Fibroblast of pulmonary artery (primary cell): Measurements from ENCODE around the gene RITA1.

Source experiments
- DNase-seq: peaks from one replicate; pipeline ENCODE4 v3.0.0-alpha.2; 2010; ENCODE audit warnings: low read depth
- H3K4me3 ChIP-seq: replicated peaks from 2 replicates; pipeline ENCODE4 v1.5.1; 2011; ENCODE audit warnings: low read depth, mild to moderate bottlenecking, control low read depth, low read length, moderate library complexity
- CTCF ChIP-seq: IDR thresholded peaks from 2 replicates; pipeline ENCODE4 v1.5.1; 2011; ENCODE audit warnings: mild to moderate bottlenecking, control low read depth, low read length, inconsistent platforms; ENCODE audit errors: missing control alignments

RITA1 gene

DNA sequence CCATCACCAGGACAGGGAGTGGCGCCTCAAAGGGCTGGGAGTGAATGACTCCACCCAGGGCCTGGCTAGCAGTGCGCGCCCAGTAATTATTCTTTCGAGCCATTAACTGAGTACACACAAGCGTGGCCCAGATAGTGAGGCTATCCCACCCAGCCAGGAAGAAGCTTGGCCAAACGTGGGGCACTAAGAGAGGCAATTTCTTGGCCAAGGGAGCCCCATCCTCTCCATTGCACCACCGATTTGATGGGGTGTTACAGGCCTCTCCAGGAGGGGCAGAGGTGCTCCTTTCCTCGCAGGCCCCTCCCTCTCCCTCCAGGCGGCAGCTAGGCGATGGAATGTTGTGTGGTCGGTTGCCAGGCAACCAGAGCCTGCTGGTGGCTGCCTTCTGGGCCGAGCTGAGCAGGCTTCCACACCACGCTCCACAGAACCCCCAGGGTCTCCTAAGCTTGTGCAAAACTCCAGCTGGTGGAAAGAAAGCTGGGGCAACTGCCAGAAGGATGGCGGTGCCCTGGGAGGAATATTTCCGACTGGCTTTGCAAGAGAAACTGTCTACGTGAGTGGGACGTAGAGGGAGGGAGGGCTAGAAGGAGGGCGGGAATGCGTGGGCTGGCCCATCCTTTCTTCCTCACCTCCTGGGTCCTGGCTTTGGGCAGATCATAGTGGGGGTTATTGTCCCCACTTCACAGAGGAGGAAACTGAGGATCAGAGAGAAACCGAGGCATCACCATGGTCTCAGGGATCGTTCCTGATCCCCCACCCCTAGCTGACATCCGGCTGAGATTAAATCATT is 36.0 kb upstream of the RITA1 start, which contains the start of gene CFAP73:
TSS of gene CFAP73 (plus strand) at position 364 of the 790 bp plus-strand sequence. CDS start at position 498, 134 bp downstream.
- no peak within 1 kb of the TSS for H3K4me3 ChIP-seq
- TF ChIP-seq CTCF, result no peak
- peak; percentile 85 for DNase-seq

DNA sequence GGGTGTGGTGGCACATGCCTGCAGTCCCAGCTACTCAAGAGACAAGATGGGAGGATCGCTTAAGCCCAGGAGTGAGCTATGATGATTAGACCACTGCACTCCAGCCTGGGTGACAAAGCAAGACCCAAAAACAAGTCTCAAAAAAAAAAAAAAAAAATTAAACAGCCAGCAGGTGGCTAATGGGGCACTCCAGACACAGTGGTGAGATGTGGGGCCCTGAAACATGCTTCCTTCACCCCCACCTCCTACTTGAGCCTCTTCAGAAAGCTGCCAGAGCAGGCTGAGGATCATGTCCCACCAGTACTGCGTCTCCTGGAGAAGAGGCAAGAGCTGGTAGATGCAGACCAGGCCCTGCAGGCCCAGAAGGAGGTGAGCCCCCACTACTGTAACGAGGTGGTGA is 33.9 kb upstream of the RITA1 start:
- no peak overlapping the region for H3K4me3 ChIP-seq
- DNase-seq, result no peak
- no peak for TF ChIP-seq CTCF

GRCh38 chr12:113152196-113152834 is 33.2 kb upstream of the RITA1 start:
- H3K4me3 ChIP-seq, result peak overlapping the region; percentile 33
- no peak for DNase-seq
- no peak for TF ChIP-seq CTCF

- peak; percentile 76 for DNase-seq
- H3K4me3 ChIP-seq, result peak overlapping the region; percentile 33
- TF ChIP-seq CTCF, result peak; percentile 42
Measured at GRCh38 chr12:113152835-113153814, 32.4 kb upstream of the RITA1 start.

DNA sequence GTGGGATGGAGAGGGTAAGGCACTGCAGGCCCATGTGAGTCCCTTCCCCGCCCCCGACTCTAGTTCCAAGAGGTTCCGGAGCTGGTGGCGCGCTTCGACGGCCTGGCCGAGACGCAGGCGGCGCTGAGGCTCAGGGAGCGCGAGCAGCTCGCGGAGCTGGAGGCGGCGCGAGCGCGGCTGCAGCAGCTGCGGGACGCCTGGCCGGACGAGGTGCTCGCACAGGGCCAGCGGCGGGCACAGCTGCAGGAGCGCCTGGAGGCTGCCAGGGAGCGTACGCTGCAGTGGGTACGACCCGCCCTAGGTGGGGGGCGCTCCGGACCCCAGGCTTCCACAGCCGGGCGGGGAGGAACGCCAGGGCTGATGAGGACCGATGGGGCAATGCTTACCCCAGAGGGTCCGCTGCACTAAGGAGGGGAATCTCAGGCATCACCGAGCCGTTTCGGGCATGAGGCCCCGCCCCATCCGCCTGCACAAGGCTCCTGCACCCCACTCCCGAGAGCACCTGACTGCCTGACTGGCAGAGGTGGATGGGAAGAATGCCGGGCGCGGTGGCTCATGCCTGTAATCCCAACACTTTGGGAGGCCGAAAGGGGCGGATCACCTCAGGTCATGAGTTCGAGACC is 31.1 kb upstream of the RITA1 start:
- peak overlapping the region; percentile 17 for H3K4me3 ChIP-seq
- no peak for TF ChIP-seq CTCF
- peak; percentile 28 for DNase-seq

DNA sequence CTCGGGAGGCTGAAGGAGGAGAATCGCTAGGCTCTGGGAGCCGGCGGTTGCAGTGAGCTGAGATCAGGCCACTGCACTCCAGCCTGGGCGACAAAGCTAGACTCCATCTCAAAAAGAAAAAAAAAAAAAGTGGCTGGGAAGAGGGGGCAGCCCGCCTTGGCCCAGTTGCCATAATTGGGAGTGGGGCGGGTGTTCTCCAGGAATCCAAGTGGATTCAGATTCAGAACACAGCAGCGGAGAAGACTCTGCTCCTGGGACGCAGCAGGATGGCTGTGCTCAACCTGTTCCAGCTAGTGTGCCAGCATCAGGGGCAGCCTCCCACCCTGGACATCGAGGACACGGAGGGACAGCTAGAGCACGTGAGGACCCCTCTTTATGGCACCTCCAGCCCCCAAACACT is 30.5 kb upstream of the RITA1 start:
- DNase-seq, result no peak
- no peak overlapping the region for H3K4me3 ChIP-seq
- TF ChIP-seq CTCF, result no peak
